KMS-11 (cell line): ENCODE data around the gene TMEM120A.

Experiments used
- H2AFZ ChIP-seq: fragments of 200-600 bp; sonication (generic); 2 replicates; pipeline ENCODE4 v1.6.1; 2016; ENCODE audit warnings: antibody characterized with exemption, mixed run types, low read depth
- H3K27ac ChIP-seq: fragments of 200-600 bp; sonication (generic); 2 replicates; pipeline ENCODE4 v1.6.1; 2016; ENCODE audit warnings: mild to moderate bottlenecking, mixed run types
- H3K27me3 ChIP-seq: fragments of 200-600 bp; sonication (generic); 2 replicates; pipeline ENCODE4 v1.6.1; 2017; ENCODE audit warnings: mild to moderate bottlenecking, low read depth, mixed run types, moderate library complexity; ENCODE audit not compliant: insufficient read depth
- H3K36me3 ChIP-seq: fragments of 200-600 bp; sonication (generic); 2 replicates; pipeline ENCODE4 v1.6.1; 2017; ENCODE audit warnings: mild to moderate bottlenecking, mixed run types; ENCODE audit not compliant: insufficient read depth
- H3K4me1 ChIP-seq: fragments of 200-600 bp; sonication (generic); 2 replicates; pipeline ENCODE4 v1.6.1; 2016; ENCODE audit warnings: mild to moderate bottlenecking, low read depth, mixed run types; ENCODE audit not compliant: poor library complexity, severe bottlenecking
- H3K4me2 ChIP-seq: fragments of 200-600 bp; sonication (generic); 2 replicates; pipeline ENCODE4 v1.7.0; 2016; ENCODE audit warnings: mild to moderate bottlenecking, mixed run types
- H3K4me3 ChIP-seq: fragments of 200-600 bp; sonication (generic); IDR thresholded peaks from 2 replicates; pipeline ENCODE4 v1.6.1; 2017; ENCODE audit warnings: low read depth, low read length, mixed read lengths; ENCODE audit not compliant: insufficient read depth
- H3K79me2 ChIP-seq: fragments of 200-600 bp; sonication (generic); 2 replicates; pipeline ENCODE4 v1.6.1; 2016; ENCODE audit warnings: low read depth, mixed run types; ENCODE audit not compliant: insufficient read depth
- H3K9ac ChIP-seq: fragments of 200-600 bp; sonication (generic); 2 replicates; pipeline ENCODE4 v1.6.1; 2016; ENCODE audit warnings: mild to moderate bottlenecking, mixed run types
- H4K20me1 ChIP-seq: fragments of 200-600 bp; sonication (generic); 2 replicates; pipeline ENCODE4 v1.6.1; 2016; ENCODE audit warnings: mild to moderate bottlenecking, mixed run types; ENCODE audit not compliant: insufficient read depth
- CTCF ChIP-seq: fragments of 200-600 bp; sonication (generic); conservative IDR thresholded peaks from 2 replicates; pipeline ENCODE4 v1.6.1; 2017; ENCODE audit warnings: low read depth, mild to moderate bottlenecking, antibody characterized with exemption, low read length, moderate library complexity, mixed read lengths

The TMEM120A gene

GRCh38 chr7:75982306-75983064 lies 11.9 kb downstream of the TMEM120A start:
- no peak for TF ChIP-seq CTCF
- no peaks in the 10 kb centered on the region for H3K36me3 ChIP-seq
- H3K9ac ChIP-seq = no peak overlapping the region

DNA sequence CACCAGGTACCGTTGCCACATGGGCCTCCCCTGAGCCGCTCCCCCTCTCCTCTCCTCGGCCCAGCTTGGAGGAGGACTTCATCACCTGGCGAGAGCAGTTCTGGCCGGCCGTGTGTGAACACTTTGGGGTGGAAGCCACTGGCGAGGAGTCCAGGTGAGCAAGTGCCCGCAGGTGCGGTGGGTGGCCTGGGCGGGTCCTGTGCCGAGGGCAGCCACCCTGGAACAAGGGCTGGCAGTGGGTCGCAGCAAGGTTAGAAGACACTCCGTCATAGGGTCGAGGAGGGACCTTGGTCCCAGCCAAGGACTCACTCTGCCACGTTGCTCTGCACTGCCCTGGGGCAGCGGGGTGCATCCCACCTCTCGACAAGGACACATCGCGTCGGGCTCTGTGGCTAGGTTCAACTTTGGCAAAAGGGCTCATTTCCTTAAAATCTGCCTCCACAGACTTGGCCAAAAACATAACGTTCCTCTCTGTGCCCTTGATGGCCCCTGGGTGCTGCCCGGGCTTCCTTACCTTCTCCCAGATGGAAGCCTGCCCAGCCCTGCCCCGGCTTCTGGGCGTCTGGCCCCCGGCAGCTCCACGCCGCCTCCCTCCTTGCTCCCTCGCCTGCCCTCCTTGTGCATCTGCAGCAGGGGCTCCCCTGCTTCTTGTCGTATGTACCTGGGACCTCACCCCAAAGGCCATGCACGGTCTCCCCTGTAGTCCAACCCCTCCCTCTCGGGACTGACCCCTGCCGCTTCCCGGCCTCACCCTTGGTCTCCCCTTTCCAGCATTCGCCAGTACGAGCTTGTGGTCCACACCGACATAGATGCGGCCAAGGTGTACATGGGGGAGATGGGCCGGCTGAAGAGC lies 12.7 kb downstream of the TMEM120A start:
- Histone ChIP-seq H3K4me2 (no peak overlapping the region), H3K9ac (no peak overlapping the region), H3K27ac (no peak overlapping the region), H3K36me3 (no peaks in the 10 kb centered on the region), H2AFZ (no peak overlapping the region), H4K20me1 (no peaks in the 10 kb centered on the region), H3K79me2 (no peaks in the 10 kb centered on the region), H3K27me3 (no peaks in the 10 kb centered on the region), H3K4me1 (no peaks in the 10 kb centered on the region), H3K4me3 (no peak overlapping the region)
- no peak for TF ChIP-seq CTCF

More at GRCh38 chr7:75982306-75983064, 11.9 kb downstream of the TMEM120A start:
- no peaks in the 10 kb centered on the region for H3K27me3 ChIP-seq
- H2AFZ ChIP-seq = no peak overlapping the region
- no peaks in the 10 kb centered on the region for H3K4me1 ChIP-seq
- no peak overlapping the region for H3K4me2 ChIP-seq
- H3K4me3 ChIP-seq = no peak overlapping the region
- H3K27ac ChIP-seq = no peak overlapping the region
- no peaks in the 10 kb centered on the region for H3K79me2 ChIP-seq
- no peaks in the 10 kb centered on the region for H4K20me1 ChIP-seq

DNA sequence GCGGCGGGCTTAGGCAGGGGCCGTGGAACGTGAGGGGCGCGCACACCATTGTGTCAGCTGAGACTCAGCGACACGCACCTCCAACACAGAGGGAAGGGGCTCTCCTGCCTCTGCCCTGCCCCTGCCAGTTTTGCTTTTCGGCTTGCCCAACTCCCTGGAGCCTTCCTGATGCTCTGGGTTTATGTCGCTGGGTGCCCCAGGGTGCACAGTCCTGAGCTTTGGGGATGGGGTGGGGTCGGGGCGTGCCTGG lies 13.3 kb downstream of the TMEM120A start:
- Histone ChIP-seq H3K79me2 (no peaks in the 10 kb centered on the region), H3K4me1 (no peaks in the 10 kb centered on the region), H3K4me3 (no peak overlapping the region), H3K27me3 (no peaks in the 10 kb centered on the region), H3K27ac (no peak overlapping the region), H3K36me3 (no peaks in the 10 kb centered on the region), H3K9ac (no peak overlapping the region), H4K20me1 (no peaks in the 10 kb centered on the region), H3K4me2 (no peak overlapping the region), H2AFZ (no peak overlapping the region)
- TF ChIP-seq CTCF = no peak

GRCh38 chr7:75980430-75981202 lies 13.8 kb downstream of the TMEM120A start:
- Histone ChIP-seq H3K4me2 (no peak overlapping the region), H3K27ac (no peak overlapping the region), H3K4me1 (no peaks in the 10 kb centered on the region), H3K9ac (no peak overlapping the region), H3K27me3 (no peaks in the 10 kb centered on the region), H3K79me2 (no peaks in the 10 kb centered on the region), H4K20me1 (no peaks in the 10 kb centered on the region), H3K36me3 (no peaks in the 10 kb centered on the region), H3K4me3 (no peak overlapping the region), H2AFZ (no peak overlapping the region)
- TF ChIP-seq CTCF = no peak
